Activated T-cell treated with anti-CD3 and anti-CD28 coated beads, Interleukin-2, amount 50 U/mL, for 72 hours (primary cell): ENCODE results near the gene DOCK9. TPM values are rescaled to one million over a fixed set of nuclear protein-coding genes. Genes with fewer than 3 reads are reported as not detected.

Experiments
- ATAC-seq, 2 donors: fragments of 150-1000 bp; cut with Tn5 transposase; replicated peaks in 1 of 2; 2 replicates each; pipeline ENCODE4 v1.10.0; 2021; ENCODE audit warnings: moderate library complexity in 2 of 2, mild to moderate bottlenecking in 1 of 2
- DNase-seq, 2 donors: peaks; one replicate each; pipeline ENCODE4 v3.0.0; 2021 to 2022; ENCODE audit warnings: mixed read lengths in 1 of 2
- H3K27ac Mint-ChIP-seq: one replicate; pipeline ENCODE4 v1.8.0; 2022; ENCODE audit warnings: mild to moderate bottlenecking, moderate library complexity, mixed read lengths
- H3K27me3 Mint-ChIP-seq: one replicate; pipeline ENCODE4 v1.8.0; 2022; ENCODE audit warnings: low read depth, mixed read lengths
- H3K36me3 Mint-ChIP-seq, 2 donors: one replicate each; pipeline ENCODE4 v1.8.0; 2022; ENCODE audit warnings: mixed read lengths in 2 of 2, mild to moderate bottlenecking in 1 of 2; ENCODE audit not compliant: insufficient read depth in 2 of 2
- H3K4me1 Mint-ChIP-seq: one replicate; pipeline ENCODE4 v1.8.0; 2022; ENCODE audit warnings: low read depth, mixed read lengths
- H3K4me3 Mint-ChIP-seq, 2 donors: one replicate each; pipeline ENCODE4 v1.8.0; 2022; ENCODE audit warnings: mild to moderate bottlenecking in 2 of 2, mixed read lengths in 2 of 2, moderate library complexity in 2 of 2
- H3K9me3 Mint-ChIP-seq, 2 donors: one replicate each; pipeline ENCODE4 v1.8.0; 2022; ENCODE audit warnings: mixed read lengths in 2 of 2
- total RNA-seq, 2 donors: library from RNA; stranded (reverse); gene quantifications; one replicate each; pipeline ENCODE4 v1.2.3, GENCODE V29; 2022

The DOCK9 gene
- total RNA-seq, 2 donors from 2014 or later: 51.6 to 71.5 TPM

DNA sequence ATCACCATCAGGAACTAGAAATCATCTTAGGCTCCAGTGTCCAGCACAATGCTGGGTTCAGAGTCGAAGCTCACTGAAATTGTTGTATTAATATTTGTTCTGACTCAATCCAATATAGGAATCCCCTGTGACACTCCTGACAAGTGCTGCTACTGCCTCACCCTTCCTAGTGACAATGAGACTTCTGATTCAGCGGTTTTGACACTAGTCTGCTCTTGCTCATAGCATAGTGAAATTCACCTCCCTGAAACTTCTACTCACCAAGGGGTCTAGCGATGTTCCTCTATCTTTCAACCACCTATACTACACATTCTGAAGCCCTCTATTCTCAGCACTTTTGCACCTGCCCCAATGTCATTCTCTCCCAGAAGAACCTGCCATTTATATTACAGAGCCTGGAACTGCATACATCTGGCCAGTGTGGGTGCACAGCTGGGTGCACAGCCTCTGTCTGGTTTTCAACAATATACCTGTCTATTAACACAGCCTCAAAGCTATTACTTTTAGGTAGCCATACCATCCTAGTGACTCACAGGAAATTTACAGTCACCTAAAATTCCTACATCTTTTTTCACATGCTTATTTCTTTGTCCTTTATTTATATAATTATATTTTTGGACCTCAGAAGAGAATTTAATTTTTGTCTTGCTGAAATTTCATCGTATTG lies 88.3 kb downstream of the DOCK9 start:
- H3K36me3 Mint-ChIP-seq: peaks cover 4 to 15% of the 10 kb centered on the region in 2 donors
- no peak overlapping the region for H3K27ac Mint-ChIP-seq
- H3K4me3 Mint-ChIP-seq: peak overlapping the region; percentile 19 to 32
- no peaks in the 10 kb centered on the region for H3K9me3 Mint-ChIP-seq
- H3K4me1 Mint-ChIP-seq: peaks cover 22% of the 10 kb centered on the region
- no peak for DNase-seq
- no peaks in the 10 kb centered on the region for H3K27me3 Mint-ChIP-seq
- ATAC-seq: peak; percentile 31 to 58

DNA sequence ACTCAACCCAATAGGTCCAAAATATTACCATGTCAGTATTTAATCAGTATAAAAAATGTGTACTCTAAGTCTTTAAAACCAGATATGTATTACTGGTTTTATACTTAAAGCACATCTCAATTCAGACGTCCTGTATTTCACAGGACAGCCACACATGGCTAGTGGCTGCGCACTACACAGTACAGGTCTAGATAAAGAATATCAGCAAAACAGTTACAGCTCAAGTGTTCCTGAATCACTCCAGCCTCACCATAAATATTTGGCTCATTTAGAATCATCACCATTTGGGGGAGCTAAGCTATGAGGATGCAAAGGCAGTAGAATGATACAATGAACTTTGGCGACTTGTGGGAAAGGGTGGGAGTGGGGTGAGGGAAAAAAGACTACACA lies 89.0 kb downstream of the DOCK9 start:
- H3K9me3 Mint-ChIP-seq: no peaks in the 10 kb centered on the region
- H3K27me3 Mint-ChIP-seq: no peaks in the 10 kb centered on the region
- H3K27ac Mint-ChIP-seq: no peak overlapping the region
- no peak for DNase-seq
- H3K4me1 Mint-ChIP-seq: peaks cover 22% of the 10 kb centered on the region
- H3K4me3 Mint-ChIP-seq: no peak overlapping the region
- ATAC-seq: no peak
- peaks cover 4 to 16% of the 10 kb centered on the region in 2 donors for H3K36me3 Mint-ChIP-seq

DNA sequence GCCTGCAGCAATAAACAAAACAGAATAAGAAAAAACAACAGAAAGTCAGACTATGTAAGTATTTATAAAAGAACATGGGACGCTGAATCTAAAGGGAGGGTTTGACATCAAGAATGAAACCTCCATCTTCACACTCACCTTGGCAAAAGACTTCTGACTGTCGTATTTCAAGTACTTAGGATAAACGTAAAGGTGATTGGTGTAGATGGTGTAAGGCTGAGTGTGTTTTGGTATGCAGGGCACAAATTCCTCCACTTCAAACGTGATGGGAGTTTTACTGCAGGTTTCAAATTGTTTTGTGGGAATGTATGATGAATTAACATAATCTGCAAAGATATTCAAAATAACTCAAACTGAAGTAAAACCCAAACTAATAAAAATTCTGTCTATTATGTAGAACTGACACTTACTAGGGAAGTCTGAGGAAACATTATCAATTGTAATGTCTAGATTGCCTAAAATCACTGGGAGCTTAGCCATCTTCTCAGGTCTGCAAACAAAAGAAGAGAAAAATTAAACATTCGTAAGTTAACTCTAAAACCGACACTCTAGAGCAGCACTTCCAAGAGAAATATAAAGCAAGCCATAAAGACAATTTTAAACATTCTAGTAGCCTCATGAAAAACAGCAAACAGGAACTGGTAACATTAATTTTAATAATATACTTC lies 89.5 kb downstream of the DOCK9 start:
- Mint-ChIP-seq H3K36me3 (peaks cover 4 to 15% of the 10 kb centered on the region in 2 donors), H3K4me3 (no peak overlapping the region), H3K9me3 (no peaks in the 10 kb centered on the region), H3K27ac (no peak overlapping the region), H3K27me3 (no peaks in the 10 kb centered on the region), H3K4me1 (peaks cover 22% of the 10 kb centered on the region)
- ATAC-seq (no peak), DNase-seq (no peak)

DNA sequence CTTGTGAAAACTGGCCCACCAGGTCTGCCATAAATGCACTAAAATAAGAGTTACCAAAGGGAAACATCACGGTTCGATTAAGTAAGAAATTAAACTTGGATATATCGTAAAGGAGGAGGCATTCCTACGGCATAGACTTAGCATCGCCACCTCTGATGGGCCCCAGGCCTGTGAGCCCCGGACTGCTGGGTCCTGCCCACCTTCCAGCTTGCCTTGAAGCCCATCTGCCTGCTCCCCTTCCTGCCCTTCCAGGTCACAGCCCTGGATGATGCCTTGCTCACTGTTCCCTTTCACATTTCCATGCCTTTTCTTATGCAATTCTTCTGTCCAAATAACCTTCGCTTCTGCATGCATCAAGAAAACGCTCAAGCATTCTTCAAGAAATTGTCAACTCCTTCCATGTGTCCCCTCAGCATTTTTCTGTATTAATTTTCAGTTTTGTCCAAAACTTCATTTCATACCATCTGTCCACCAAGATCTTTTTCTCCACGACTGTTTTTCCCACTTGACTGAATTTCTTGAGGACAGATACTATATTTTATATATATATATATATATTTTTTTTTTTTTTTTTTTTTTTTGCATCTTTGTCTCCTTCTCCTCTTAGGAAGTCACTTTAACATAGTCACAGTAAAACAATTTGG lies 91.2 kb downstream of the DOCK9 start:
- no peak overlapping the region for H3K27ac Mint-ChIP-seq
- ATAC-seq (no peak), DNase-seq (no peak)
- H3K4me1 Mint-ChIP-seq: peaks cover 22% of the 10 kb centered on the region
- H3K4me3 Mint-ChIP-seq: no peak overlapping the region
- peaks cover 4 to 16% of the 10 kb centered on the region in 2 donors for H3K36me3 Mint-ChIP-seq
- H3K27me3 Mint-ChIP-seq: no peaks in the 10 kb centered on the region
- H3K9me3 Mint-ChIP-seq: no peaks in the 10 kb centered on the region

DNA sequence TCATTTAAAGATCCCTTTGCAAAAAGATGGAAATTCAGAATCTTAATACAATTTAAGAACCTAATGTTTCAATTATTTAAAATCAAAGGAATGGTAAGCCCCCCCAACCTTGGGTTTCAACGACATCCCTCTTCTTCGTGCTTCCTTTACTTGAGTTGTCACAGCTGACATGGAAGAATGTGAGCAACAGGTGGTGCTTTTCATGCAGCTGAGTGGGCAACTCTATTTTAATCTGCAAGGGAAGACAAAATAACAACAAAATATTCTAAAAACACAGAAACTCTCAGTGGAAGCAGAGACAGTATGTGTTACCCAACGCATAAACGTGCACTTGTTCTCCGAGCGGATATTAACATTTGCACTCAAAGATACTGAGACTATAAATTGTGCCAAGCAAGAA lies 92.3 kb downstream of the DOCK9 start:
- Mint-ChIP-seq H3K4me3 (no peak overlapping the region), H3K27ac (no peak overlapping the region), H3K27me3 (no peaks in the 10 kb centered on the region), H3K4me1 (peaks cover 17% of the 10 kb centered on the region), H3K9me3 (no peaks in the 10 kb centered on the region), H3K36me3 (peaks cover 7 to 16% of the 10 kb centered on the region in 2 donors)
- DNase-seq (no peak), ATAC-seq (no peak)

DNA sequence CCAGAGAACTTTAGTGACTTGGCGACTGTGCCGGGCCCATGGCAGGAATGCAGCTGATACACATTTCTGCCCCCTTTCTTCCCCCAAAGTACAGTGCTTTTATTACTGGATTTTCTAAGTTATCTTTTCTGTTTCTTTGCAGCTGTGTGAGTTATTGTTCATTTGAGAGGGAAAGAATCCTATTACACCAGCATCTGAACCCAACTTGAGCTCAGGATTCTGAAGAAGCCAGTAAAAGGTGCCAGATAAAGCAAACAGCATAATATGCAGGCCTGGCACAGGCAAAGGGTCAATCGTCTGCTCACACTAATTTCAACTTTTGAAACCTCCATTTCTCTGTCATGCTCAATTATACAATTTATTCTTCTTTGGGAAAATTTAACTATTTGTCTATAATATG lies 93.9 kb downstream of the DOCK9 start:
- peaks cover 7 to 24% of the 10 kb centered on the region in 2 donors for H3K36me3 Mint-ChIP-seq
- H3K9me3 Mint-ChIP-seq: no peaks in the 10 kb centered on the region
- no peak overlapping the region for H3K4me3 Mint-ChIP-seq
- H3K27ac Mint-ChIP-seq: no peak overlapping the region
- no peaks in the 10 kb centered on the region for H3K27me3 Mint-ChIP-seq
- H3K4me1 Mint-ChIP-seq: peaks cover under 1% of the 10 kb centered on the region
- ATAC-seq (no peak), DNase-seq (no peak)

DNA sequence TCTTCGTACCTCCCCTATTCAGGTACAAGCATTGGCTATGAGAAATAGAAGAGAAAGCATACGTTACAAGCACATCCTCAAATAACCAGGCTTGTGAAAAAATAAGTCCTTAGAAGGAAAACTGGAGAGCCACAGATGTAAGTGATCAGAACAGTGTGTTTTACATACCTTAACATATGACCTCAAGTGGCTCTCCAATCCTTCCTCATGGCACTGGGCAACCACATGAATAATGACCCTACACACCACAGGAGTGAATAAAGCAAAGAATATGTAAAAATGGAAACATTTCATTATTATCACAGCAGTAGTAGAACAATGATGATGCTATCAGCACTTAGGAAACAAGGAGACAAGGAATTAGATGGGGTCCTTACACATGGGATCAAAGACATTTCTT lies 96.5 kb downstream of the DOCK9 start:
- Mint-ChIP-seq H3K9me3 (no peaks in the 10 kb centered on the region), H3K27ac (no peak overlapping the region), H3K4me3 (no peak overlapping the region), H3K4me1 (no peaks in the 10 kb centered on the region), H3K36me3 (peaks cover 6 to 22% of the 10 kb centered on the region in 2 donors), H3K27me3 (no peaks in the 10 kb centered on the region)
- no peak for DNase-seq
- no peak for ATAC-seq

DNA sequence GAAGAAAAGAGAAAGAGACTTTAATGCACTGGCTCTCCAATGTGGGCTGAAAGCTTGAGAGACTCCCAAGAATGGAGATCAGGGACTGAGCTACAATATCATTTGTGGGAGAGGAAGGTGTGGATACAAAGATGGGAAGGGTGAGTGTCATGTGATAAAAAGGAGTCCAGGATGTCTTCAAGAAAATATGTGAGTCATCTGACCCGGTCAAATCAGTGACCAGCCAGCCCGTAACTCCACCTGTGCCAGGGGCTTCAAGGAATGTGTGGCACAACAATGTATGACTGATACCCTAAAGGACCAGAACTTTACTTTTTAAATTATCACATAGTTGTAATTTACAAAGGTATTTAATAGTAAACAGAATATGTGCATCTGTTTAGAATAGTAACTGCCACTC lies 97.2 kb downstream of the DOCK9 start:
- H3K27me3 Mint-ChIP-seq: no peaks in the 10 kb centered on the region
- no peak overlapping the region for H3K4me3 Mint-ChIP-seq
- DNase-seq (no peak), ATAC-seq (no peak)
- no peak overlapping the region for H3K27ac Mint-ChIP-seq
- no peaks in the 10 kb centered on the region for H3K9me3 Mint-ChIP-seq
- H3K4me1 Mint-ChIP-seq: peaks cover 5% of the 10 kb centered on the region
- H3K36me3 Mint-ChIP-seq: peaks cover 6 to 22% of the 10 kb centered on the region in 2 donors

DNA sequence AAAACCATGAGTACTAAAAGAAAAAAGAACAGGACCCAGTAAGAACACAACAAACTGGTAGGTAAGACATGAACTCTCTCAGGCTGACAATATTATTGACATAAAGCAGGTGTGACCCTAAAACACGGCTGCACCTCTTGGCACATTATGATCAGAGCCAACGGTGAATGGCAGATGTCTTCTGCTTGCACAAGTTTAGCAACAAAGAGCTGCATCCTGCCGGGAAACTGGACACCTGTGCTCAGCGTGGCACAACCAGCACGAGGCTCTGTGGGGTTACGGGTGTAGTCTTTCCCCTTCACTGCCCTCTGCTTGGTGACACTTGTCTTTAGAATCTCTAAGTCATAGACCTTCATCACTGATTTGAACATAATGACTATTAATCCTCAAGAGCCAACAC lies 97.9 kb downstream of the DOCK9 start:
- DNase-seq (no peak), ATAC-seq (no peak)
- H3K36me3 Mint-ChIP-seq: peaks cover 8 to 22% of the 10 kb centered on the region in 2 donors
- no peaks in the 10 kb centered on the region for H3K27me3 Mint-ChIP-seq
- no peak overlapping the region for H3K4me3 Mint-ChIP-seq
- peaks cover 0 to 1% of the 10 kb centered on the region in 2 donors for H3K9me3 Mint-ChIP-seq
- H3K27ac Mint-ChIP-seq: no peak overlapping the region
- H3K4me1 Mint-ChIP-seq: peaks cover 13% of the 10 kb centered on the region

DNA sequence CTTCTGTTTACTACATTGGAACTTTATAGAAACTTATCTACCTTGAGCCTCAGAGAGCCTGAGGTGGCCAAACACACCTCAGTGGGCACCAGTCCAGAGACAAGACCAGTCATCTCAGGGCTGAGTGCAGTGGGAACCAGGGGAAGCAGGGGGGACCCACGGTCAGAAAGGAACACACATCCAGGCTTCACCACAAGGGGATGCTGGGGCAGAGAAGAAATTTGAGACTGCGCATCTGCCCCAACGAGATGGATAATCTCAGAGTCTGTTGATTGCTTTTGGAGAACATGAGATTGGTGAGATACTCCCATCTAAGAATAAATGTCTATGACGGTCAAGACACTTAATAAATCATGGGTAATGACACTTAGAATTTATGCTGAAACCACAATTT lies 98.7 kb downstream of the DOCK9 start:
- Mint-ChIP-seq H3K27ac (no peak overlapping the region), H3K4me1 (peaks cover 21% of the 10 kb centered on the region), H3K27me3 (no peaks in the 10 kb centered on the region), H3K9me3 (peaks cover 1 to 5% of the 10 kb centered on the region in 2 donors), H3K4me3 (no peak overlapping the region), H3K36me3 (peaks cover 14 to 26% of the 10 kb centered on the region in 2 donors)
- ATAC-seq (no peak), DNase-seq (no peak)

DNA sequence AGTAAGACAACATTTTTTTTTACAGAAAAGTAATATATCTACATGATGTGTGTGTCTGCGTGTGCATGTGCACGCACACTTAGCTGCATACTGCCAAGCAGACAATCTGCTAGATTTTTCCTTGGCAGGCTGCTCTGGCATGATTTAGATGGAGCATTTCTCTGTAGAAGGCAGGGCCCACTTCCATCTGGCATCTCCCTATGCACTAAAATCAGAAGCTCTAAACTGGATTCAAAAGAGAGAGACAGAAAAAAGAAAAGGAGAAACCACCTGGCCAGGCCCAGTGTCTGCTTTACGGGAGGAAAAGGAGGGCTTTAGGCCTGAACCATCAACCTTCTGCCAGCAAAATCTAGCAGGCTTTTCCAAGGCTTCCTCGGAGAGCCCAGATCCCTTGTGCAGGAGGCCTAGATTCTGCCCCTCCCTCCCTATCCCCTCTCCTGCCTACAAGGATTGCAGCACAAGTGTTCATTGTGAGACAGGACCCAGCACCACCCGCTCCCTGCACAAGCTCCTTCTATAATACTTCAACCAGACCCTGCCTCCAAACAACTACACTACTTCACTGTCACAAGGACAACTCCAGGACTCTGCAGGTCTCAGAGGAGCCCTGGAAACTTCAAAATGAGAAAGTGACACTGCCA lies 99.3 kb downstream of the DOCK9 start:
- Mint-ChIP-seq H3K36me3 (peaks cover 17 to 26% of the 10 kb centered on the region in 2 donors), H3K27ac (no peak overlapping the region), H3K9me3 (peaks cover 3 to 5% of the 10 kb centered on the region in 2 donors), H3K4me1 (peaks cover 26% of the 10 kb centered on the region), H3K4me3 (no peak overlapping the region), H3K27me3 (no peaks in the 10 kb centered on the region)
- DNase-seq (no peak), ATAC-seq (no peak)

DNA sequence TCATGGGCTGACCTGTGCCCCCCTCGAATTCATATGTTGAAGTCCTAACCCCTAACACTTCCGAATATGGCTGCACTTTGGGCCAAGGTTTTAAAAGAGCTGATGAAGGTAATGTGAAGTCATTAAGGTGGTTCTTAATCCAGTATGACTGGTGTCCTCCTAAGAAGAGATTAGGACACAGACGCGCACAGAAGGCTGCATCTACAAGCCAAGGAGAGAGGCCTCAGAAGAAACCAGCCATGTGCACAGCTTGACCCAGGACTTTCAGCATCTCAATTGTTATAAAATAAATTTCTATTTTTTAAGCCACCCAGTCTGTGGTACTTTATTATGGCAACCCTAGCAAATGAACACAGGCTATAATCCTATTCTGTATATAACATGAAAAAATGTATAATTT lies 99.9 kb downstream of the DOCK9 start:
- peaks cover 5 to 8% of the 10 kb centered on the region in 2 donors for H3K9me3 Mint-ChIP-seq
- H3K4me1 Mint-ChIP-seq: peaks cover 33% of the 10 kb centered on the region
- H3K27ac Mint-ChIP-seq: no peak overlapping the region
- ATAC-seq (no peak), DNase-seq (no peak)
- no peak overlapping the region for H3K4me3 Mint-ChIP-seq
- H3K27me3 Mint-ChIP-seq: no peaks in the 10 kb centered on the region
- peaks cover 22 to 32% of the 10 kb centered on the region in 2 donors for H3K36me3 Mint-ChIP-seq

DNA sequence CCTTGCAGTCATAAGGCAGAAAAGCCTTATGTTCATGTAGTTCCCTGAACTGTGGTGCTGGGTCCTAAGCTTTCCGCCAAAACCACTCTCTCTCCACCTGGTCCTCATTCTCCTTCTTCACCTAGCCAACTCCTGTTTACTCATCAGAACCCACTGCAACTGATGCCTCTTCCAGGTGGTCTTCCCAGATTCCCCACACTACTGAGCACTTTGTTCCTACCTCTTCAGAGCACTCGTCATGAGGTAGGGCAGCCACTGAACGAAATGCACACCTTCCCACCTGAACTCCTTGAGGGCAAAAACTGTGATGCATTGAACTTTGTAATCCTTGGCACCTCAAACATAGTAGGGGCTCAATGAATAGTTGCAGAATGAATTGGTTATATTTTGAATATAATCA lies 100.4 kb downstream of the DOCK9 start:
- DNase-seq (no peak), ATAC-seq (no peak)
- peak overlapping the region; percentile 3 for H3K27ac Mint-ChIP-seq
- H3K4me3 Mint-ChIP-seq: no peak overlapping the region
- no peaks in the 10 kb centered on the region for H3K27me3 Mint-ChIP-seq
- peaks cover 25 to 34% of the 10 kb centered on the region in 2 donors for H3K36me3 Mint-ChIP-seq
- peaks cover 5 to 13% of the 10 kb centered on the region in 2 donors for H3K9me3 Mint-ChIP-seq
- peaks cover 38% of the 10 kb centered on the region for H3K4me1 Mint-ChIP-seq
